ENCODE measurements around the gene CHMP5.

Gene CHMP5

DNA sequence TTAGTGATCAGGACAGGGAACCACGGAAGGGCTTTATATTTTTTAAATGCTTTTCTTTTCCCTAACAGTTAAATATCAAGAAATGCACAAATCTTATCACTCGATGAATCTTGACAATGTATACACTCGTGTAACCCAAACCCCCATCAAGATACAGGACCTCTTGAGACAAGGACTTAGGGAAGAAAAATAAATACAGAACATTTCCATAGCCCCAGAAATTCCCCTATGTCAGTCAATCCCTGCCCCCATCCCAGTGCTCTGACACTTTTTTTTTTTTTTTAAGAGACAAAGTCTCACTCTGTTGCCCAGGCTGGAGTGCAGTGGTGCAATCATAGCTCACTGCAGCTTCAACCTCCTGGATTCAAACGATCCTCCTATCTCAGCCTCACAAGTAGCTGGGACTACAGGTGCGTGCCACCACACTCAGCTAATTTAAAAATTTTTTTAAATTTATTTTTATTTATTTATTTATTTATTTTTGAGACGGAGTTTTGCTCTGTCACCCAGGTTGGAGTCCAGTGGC is 22.2 kb upstream of the CHMP5 start:
- no peak for DNase-seq (ENCODE audit: low read depth in 2 of 2)

DNA sequence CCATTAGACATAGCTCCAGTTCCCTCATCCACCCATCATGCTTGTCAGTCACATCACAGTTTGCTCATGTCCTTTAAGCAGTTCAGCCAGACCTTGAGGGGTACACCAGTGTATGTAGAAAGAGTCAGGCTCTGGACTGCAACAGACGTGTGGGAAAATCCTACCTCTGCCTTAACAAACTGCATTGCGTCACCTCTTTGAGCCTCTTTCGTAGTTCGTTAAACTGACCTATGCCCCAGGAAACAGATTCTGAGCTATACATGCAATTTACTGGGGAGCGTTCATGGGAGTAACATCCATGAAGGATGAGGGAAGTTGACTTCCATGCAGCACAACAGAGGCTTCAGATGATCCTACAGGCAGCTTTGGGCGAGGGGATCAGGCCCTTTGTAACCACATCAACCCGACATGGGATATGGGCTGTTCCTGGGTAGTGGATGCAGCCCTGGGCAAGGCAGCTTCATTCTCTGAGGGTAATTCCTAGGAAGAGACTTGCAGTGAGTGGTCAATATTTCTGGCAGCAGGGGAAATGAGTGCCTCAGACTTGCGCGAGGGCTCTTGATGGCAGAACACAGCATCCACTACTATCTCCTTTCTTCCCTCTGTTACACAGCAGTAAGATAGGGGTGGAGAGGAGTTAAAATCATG is 20.6 kb upstream of the CHMP5 start:
- DNase-seq (ENCODE audit: low read depth in 2 of 2), result no peak

DNA sequence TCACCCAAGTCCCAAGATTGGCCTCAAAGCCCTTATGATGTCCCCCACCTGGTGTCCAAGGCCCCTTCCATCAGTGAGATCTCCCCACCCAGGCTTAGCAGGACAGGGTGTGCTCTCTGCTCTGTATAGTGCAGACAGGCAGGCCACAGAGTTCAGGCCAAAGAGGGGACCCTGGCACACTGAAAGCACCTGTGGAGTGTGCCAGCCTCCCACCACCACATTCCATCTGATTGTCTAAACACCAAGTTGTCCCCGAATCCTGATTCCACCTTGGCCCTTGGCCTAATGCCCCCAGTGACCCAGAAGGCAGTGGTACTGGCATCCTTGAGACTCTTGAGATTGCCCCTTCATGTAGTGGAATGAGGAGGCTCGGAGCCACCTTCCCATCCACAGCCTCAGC is 19.5 kb upstream of the CHMP5 start:
- DNase-seq (ENCODE audit: low read depth in 2 of 2), result no peak

DNA sequence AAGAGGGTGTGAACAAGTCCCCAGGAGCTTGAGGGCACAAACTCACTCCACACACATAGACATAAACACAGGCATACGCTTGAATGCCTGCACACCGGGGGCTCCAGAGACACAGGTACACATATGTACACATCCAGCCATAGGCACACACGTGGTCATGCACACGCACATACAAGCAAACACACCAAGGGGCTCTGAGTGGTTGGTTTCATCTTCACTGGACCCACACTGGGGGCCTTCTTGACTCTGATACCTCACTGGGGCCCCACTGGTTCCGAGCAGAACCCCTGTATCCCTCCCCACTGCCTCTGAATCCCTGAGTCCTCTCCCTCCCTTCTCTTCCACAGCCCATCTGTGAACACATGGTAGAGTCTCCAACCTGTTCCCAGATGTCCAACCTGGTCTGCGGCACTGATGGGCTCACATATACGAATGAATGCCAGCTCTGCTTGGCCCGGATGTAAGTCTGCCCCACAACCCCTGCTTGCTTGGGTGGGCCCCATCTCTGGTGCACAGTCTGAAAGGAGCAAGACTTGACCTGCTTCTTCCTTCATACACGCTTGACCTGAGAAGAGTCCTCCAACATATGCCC is 18.5 kb upstream of the CHMP5 start:
- no peak for DNase-seq (ENCODE audit: low read depth in 2 of 2)

DNA sequence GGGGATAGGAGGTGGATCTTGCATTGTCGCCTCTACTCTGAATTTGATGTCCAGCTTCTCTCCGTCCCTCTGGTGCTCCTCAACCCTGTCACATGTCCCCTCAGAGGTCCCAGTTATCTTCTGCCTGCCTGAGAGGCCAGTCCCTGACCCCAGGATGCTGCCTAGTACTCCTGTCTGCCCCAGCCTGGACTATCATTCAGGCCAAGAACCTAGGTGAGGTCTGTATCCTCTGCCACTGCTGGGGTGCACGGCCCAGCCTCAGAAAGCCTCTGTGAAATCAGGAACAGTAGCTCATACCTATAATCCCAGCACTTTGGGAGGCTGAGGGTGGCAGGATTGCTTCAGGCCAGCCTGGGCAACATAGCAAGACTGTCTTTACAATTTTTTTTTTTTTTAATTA is 16.2 kb upstream of the CHMP5 start:
- DNase-seq (ENCODE audit: low read depth in 2 of 2), result no peak

DNA sequence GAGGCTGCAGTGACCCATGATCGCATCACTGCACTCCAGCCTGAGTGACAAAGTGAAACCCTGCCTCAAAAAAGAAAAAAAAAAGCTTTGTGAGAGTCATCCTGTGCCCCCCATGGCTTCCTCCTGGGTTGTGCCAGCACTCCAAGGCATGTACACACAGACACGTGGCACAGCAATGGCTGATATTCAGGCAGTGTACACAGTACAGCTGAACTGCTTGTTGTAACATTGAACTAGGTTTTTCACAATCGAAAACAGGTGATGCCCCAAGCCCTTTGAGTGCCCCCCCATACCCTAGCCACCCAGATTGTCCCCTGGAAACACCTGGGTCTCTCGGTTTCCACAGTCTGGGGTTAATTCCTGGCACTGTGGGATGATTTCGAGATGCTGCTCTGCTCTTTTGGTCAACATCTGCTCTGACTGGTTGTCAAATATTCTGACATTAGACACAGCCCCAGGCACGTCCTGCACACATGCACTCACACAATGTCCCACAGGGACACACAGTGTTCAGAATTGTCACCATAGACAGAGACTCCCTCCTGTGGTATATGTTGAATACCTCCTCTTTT is 15.7 kb upstream of the CHMP5 start:
- DNase-seq (ENCODE audit: low read depth in 2 of 2), result no peak

DNA sequence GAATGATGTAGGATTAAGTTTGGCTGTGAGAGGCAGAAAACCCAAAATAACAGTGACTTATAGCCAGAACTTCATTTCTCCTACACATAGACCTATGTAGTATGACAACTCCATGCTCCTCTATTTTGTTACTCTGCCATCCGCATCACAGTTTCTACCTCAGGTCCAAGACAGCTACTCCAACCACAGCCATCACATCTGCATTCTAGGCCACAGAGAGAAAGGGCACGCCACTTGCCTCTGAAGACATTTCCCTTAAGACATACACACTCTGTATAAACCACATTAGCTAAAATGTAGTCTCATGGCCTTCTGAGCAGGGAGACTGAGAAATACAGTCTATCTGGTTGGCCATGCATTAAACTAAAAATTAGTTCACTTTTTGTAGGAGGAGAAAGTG is 14.9 kb upstream of the CHMP5 start:
- no peak for DNase-seq (ENCODE audit: low read depth in 2 of 2)

DNA sequence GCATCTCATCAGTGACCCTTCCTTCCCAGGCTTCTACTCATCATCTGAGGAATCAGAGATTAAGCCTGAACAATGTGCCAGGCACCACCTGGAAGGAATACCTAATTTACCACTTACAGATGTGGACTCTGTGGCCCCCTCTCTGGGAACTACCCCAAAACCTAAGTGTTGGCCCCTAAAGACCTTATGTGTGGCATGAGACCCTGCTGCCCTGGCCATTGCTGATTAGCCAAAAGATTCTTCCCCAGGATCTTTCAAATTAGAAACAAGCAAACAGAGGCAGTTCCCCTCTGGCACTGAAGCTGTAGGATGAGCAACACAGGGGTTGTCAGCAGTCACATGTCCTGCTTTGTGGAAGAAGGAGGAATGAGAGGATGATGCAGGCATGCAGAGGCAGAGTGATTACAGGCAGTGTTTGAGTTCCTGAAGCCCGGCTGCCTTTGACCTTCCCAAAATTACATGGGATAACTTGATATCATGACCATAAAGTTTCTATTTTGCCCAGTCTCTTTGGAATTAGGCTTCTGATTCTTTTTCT is 14.3 kb upstream of the CHMP5 start:
- DNase-seq (ENCODE audit: low read depth in 2 of 2), result no peak

DNA sequence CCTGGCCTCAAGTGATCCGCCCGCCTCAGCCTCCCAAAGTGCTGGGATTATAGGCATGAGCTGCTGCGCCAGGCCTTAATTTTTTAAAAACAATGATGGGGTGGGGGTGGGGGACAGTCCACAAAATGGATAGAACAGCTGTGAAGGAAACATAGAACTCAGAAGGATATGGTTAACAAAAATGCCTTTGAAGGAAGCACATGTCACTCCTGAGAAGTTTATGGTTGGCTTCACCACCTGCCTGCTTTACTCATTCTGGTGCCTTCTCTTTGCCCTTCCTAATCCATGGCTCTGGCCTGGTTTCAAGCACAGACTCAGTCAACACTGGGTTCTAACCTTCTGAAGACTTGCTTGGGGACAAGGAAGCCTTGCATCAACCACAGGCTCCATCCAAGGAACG is 10.6 kb upstream of the CHMP5 start:
- DNase-seq (ENCODE audit: low read depth in 2 of 2), result no peak

DNA sequence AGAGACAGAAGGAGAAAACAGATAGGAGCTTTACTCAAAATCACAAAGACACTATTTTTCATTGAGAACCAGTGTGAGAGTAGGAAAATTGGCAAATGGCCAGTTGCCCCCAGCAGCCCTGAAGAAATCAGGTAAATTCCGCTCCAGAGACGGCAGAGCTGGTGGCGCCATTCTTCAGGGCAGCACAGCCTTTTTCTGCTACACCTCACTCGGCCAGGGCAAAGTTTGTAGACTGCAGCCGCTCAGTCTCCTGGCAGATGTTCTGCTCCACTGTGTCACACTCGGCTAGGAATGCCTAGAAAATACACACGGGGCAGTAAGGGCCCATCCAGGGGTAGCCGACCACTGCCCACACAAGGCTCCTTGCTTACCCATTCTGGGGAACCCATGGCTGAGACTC is 9.8 kb upstream of the CHMP5 start:
- DNase-seq (ENCODE audit: low read depth in 2 of 2), result no peak

DNA sequence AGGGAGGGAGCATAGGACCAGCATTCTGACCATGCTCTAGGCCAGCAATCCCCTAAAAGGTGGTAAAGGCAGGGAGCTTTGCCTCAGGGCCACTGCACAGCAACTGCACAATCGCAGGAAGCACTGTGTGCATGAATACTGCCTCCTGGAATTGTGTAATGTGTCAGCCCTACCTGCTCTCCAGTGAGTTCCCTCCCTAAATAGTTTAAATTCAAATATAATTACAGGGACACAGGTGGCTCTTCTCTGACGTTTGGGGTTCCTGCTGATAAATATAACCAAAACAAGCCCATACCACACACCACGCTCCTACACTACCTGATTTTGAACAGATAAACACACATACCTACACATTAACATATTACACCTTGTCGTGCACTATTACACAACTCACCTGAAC is 9.4 kb upstream of the CHMP5 start:
- no peak for DNase-seq (ENCODE audit: low read depth in 2 of 2)

DNA sequence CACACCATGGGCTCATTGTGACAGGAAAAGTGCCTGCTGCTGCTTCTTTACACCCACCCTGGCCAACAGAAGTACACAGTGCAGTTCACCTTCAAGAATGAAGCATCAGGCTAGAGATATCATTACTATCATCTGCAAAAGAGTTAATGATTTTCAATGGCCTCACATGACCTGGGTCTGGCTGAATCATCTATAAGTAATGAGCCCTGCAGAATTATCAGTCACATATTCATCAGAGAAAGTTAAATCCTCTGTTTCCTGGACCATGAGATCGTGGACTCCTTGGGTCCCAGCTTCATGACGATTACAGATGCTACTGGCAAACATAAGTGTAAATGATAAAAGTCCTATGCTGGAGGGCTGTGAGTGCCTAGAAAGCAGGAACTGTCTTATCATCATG is 8.6 kb upstream of the CHMP5 start:
- no peak for DNase-seq (ENCODE audit: low read depth in 2 of 2)

DNA sequence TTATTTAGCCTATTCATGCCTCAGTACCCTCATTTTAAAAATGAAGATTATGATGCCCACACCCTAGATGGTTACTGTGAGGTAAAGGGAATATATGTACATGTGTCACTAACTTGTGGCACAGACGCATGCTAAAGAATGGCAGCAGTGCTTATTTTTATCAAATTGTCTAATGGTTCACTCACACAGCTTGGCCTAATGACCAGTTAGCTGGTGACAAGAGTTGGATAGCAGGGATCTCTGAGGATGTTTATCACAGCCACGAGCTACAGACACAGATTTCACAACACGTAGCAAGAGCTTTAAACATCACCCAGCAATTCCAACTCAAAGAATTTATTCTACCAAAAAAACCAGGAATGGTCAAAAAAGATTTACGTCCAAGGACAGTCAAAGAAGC is 7.6 kb upstream of the CHMP5 start:
- DNase-seq (ENCODE audit: low read depth in 2 of 2), result no peak

DNA sequence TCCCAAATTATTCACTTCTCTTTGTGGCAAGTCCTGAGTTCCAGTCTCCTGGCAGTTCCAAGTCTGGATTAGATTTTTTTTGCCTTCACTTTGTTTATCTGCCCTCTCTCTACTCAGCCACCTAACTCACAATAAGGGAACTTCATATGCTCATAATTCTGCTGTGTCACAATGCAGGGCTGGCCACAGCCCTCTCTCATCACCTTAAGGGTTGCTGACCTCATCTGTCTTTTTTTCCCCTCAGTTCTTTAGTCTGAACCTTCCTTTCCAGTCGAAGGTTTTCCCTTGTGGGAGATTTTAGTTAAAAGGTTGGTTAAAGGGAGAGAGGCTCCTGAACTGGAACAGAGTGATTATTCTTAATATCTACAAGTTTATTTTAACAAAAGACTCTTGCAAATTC is 4.5 kb upstream of the CHMP5 start:
- no peak for DNase-seq (ENCODE audit: low read depth in 2 of 2)

DNA sequence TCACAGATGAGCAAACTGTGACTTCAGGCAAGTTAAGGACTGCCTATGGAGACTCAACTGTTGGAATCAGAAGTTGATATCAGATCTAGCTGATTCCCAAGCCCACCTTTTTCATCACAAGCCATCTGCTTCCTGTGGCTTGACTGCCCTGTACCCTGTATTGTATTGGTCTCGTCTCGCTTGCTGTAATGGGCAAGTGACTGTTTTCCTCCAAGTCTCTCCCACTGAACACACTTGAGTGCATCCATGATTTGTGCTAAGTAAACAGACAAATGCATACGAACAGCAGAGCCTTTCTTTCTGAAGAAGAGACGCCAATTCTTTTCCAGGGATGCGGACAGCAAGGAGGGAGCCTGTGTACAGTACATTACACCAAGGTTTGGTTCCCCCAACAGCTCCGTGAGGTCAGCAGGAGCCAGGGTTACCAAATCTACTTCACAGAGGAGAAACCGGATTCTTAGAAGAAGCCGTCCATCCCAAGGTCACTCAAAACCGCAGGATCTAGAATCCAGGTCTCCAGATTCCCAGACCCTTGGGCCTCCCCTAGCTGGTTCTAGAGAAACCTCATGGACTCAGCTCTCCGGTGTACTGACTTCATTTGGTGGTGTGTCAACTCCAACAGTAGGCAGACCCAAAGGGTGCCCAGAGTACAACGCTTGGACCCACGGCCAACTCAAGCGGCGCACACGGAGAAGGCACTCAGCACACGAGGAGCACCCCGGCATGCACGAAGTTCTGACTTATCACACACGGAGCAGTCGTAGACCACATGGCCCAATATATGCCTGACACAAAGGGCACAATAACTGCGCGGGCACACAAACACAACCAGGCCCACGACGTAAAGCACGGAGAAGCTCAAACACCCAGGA is 1.5 kb upstream of the CHMP5 start:
- peak in 1 of 2 donors; percentile 4 for DNase-seq (ENCODE audit: low read depth in 2 of 2)

DNA sequence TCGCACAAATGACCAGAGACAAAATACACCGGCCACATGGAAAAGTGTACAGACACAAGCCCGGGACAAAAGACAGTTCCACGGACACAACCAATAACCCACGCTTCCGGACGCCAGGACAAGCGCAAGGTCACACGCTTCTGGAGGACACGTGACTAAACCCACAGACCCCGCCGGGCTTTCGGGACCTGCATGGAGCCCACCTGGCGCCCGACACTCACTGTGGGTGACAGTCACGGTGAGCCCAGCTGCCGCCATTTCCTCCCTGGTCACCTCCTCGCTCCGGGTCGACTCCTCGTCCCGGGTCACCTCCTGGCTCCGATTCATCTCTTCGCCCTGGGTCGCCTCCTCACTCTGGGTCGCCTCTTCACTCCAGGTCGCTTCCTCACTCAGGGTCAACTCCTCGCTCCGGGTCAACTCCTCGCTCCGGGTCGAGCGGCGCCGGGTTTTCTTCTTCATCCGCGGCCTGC is 811 bp upstream of the CHMP5 start:
- peak in 1 of 2 donors; percentile 3 for DNase-seq (ENCODE audit: low read depth in 2 of 2)

DNA sequence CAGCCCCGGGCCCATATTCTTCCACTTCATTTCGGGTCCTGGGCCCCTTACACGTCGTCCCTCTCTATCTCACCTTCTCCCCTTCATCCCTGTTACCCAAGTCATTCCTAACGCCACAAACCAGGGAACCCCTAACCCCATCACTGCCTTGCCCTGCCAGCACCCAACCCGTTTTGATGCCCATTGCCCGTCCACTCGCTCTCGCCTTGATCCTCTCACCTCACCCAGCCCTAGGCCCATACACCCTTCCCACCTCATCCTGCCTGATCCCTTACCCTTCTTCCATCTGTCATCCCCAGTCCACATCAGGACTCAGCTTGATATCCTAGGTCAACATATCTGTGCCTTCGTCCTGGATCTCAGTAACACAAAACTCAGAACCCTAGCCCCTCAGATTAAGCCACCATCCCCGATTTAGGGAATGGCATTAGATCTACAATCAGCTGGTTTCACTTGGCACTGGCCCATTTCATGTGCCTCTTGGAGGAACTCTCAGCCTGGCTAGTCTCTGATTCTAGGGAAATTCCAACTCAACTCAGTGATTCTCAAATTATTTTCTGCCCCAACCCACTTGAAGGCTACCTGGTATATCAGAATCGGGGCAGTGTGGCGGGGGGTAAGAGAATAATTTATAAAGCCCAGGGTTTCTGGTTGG is 489 bp downstream of the CHMP5 start:
- no peak for DNase-seq (ENCODE audit: low read depth in 2 of 2)

DNA sequence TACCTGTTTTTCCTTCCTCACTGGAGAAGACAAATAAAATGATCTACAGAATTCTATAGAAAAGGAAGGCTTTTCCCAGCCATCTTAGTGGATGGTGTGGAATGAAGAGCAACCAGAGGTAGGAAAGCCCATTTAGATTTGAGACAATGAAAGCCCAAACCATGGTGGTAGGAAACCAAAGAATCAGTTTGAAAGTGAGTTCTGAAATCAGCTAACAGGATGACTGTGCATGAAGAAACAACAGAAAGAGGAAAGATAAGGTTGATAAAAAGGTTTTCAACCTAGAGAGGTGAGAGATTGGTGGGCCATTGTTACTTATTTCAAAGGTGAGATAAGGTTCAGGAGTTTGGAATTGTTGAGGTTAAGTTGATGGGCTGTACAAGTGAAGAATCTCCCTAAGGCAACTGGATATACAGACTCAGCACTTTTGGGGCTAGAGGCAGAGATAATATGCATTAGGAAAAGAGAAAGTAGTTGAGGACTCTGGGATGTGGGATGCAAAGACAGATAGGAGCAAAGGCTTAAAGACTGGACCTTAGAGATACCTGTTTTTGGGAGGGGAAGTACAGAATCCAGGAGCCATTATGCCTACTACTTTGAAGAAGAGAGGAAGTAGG is 2.4 kb downstream of the CHMP5 start:
- no peak for DNase-seq (ENCODE audit: low read depth in 2 of 2)

DNA sequence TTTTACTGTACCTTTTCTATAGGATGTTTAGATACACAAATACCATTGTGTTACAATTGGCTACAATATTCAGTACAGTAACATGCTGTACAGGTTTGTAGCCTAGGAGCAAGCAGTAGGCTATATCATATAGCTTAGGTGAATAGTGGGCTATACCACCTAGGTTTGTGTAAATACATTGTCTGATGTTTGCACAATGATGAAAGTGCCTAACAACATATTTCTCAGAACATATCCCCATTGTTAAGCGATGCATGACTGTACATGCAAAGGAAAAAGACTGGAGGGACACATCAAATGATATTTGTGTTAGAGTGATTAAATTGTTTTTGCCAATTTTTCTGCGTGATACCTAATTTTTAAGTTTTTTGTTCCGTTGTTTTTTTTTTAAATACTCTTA is 5.3 kb downstream of the CHMP5 start:
- DNase-seq (ENCODE audit: low read depth in 2 of 2), result no peak

DNA sequence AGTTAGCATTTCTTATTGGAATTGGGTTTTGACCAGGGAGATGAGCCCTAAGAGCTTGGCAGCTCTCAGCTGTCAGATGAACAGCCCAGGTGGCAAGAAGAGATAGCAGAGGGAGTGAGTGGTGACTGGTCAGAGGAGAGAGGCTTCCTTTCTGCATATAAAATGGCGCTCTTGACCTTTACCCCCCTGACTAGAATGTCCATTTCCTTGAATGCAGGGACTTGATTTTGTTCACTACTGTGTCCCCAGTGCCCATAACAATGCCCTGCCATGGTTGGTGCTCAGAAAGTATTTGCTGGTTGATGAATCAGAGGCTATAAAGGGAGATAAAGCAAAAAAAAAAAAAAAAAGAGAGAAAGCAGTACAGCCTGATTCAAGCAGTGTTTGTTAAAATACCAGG is 7.2 kb downstream of the CHMP5 start:
- no peak for DNase-seq (ENCODE audit: low read depth in 2 of 2)
